ENCODE measurements around the gene PPP1CA. TPM values are rescaled to one million over a fixed set of nuclear protein-coding genes. Genes with fewer than 3 reads are reported as not detected.

Gene PPP1CA
- total and polyA plus RNA-seq, 4 donors = 62.4 to 92.9 (median 75.9) TPM

DNA sequence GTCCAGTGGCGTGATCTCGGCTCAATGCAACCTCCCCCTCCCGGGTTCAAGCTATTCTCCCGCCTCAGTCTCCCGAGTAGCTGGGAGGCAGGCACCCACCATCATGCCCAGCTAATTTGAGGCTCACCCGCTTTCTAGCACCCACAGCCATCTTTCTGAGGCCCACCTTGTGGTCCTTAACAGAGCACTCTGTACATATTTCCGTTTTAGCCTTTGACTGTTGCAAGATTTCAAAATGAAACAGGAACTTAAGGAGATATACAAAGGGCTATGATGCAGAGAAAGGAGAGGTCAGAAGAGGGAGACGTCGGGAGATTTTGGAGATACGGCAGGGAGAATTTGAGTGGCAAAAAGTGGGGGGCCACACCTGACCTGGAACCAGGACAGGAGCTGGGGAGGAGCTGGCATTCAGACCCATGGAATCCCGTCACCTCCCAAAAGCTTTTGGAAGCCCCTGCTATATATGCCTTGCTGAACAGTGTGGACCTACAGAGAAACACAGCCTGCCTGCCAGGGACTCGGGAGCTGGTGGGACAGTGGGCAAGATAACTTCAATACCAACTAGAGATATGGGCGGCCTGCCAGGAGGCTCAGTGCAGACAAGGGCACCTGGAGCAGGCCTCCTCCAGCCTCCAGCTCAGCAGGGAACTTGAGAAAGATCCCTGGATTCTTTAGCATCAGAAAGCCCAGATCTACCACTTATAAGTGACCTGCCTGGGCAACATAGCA, 20.2 kb downstream of the PPP1CA start:
- Histone ChIP-seq H3K27ac (ENCODE audit: low read depth in 1 of 2, low read length in 2 of 2) (no peak overlapping the region), H3K4me1 (ENCODE audit: control insufficient read depth in 4 of 4, insufficient read depth in 4 of 4, low read length in 3 of 4) (peaks cover 0 to 2% (median 0%) of the 10 kb centered on the region in 4 donors), H3K36me3 (ENCODE audit: control insufficient read depth in 4 of 4, insufficient read depth in 3 of 4, low read depth in 1 of 4, low read length in 3 of 4) (no peaks in the 10 kb centered on the region), H3K9me3 (ENCODE audit: control insufficient read depth in 4 of 4, low read length in 3 of 4) (no peaks in the 10 kb centered on the region), H3K4me3 (ENCODE audit: low read depth in 1 of 3, low read length in 3 of 3) (no peak overlapping the region), H3K27me3 (ENCODE audit: control insufficient read depth in 4 of 4, insufficient read depth in 4 of 4, low read length in 3 of 4) (no peaks in the 10 kb centered on the region), H3K9ac (ENCODE audit: low read depth in 1 of 2, low read length in 2 of 2) (no peak overlapping the region)
- no peak for DNase-seq (ENCODE audit: low spot score)
- WGBS = 79% methylated on average over 13 of the region's 13 CpGs
- TF ChIP-seq, protein P1, sequence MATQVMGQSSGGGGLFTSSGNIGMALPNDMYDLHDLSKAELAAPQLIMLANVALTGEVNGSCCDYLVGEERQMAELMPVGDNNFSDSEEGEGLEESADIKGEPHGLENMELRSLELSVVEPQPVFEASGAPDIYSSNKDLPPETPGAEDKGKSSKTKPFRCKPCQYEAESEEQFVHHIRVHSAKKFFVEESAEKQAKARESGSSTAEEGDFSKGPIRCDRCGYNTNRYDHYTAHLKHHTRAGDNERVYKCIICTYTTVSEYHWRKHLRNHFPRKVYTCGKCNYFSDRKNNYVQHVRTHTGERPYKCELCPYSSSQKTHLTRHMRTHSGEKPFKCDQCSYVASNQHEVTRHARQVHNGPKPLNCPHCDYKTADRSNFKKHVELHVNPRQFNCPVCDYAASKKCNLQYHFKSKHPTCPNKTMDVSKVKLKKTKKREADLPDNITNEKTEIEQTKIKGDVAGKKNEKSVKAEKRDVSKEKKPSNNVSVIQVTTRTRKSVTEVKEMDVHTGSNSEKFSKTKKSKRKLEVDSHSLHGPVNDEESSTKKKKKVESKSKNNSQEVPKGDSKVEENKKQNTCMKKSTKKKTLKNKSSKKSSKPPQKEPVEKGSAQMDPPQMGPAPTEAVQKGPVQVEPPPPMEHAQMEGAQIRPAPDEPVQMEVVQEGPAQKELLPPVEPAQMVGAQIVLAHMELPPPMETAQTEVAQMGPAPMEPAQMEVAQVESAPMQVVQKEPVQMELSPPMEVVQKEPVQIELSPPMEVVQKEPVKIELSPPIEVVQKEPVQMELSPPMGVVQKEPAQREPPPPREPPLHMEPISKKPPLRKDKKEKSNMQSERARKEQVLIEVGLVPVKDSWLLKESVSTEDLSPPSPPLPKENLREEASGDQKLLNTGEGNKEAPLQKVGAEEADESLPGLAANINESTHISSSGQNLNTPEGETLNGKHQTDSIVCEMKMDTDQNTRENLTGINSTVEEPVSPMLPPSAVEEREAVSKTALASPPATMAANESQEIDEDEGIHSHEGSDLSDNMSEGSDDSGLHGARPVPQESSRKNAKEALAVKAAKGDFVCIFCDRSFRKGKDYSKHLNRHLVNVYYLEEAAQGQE (IDR thresholded peaks at IDR 0.05) = no peak

DNA sequence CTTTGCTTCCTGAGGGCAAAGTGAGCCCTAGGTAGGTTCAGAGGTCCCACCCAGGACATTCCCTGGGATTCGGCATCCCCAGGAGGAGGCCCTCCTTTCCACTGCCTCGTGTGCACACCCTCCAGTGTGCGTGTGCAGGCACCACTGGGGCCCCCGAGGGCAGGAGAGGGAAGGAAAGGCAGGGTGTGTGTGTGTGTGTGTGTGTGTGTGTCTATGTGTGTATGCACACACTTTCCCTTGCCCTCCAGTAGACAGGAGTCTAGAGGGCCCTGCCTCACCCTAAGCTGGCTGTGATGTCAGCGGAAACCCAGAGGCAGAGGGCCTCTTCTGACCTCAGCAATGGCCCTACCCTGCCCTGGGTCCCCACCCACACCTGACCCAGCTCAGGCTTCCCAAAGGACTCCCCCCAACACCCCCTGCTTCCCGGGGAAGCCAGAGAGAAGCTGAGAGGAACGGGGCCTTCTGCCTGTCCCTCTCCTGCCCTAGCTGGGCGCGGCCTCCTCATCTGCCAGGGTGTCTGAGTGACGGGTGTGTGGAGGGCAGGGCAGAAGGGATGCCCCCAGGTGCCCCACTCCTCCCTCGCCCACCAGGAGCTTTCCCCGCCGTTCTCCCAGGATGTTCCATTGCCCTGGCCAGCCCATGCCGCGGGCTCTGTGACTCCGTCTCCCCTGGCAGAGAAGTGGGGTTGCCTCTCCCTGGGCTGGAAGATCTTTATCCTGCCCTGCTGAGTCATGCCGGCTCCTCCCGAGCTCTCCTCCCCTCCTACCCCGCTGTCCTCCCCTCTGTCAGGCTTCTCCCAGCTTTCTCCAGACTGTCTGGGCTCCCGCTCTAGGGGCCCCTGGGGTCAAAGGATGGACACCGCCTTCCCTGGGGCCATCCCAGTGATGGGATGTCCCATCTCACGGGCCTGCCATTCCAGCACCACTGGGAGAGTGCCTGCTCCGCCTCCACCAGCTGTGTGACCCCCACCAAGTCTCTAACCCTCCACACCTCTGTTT, 22.3 kb downstream of the PPP1CA start:
- Histone ChIP-seq H3K9ac (ENCODE audit: low read depth in 1 of 2, low read length in 2 of 2) (no peak overlapping the region), H3K4me3 (ENCODE audit: low read depth in 1 of 3, low read length in 3 of 3) (no peak overlapping the region), H3K9me3 (ENCODE audit: control insufficient read depth in 4 of 4, low read length in 3 of 4) (no peaks in the 10 kb centered on the region), H3K4me1 (ENCODE audit: control insufficient read depth in 4 of 4, insufficient read depth in 4 of 4, low read length in 3 of 4) (peaks cover 3 to 5% (median 4%) of the 10 kb centered on the region in 4 donors), H3K27me3 (ENCODE audit: control insufficient read depth in 4 of 4, insufficient read depth in 4 of 4, low read length in 3 of 4) (no peaks in the 10 kb centered on the region), H3K36me3 (ENCODE audit: control insufficient read depth in 4 of 4, insufficient read depth in 3 of 4, low read depth in 1 of 4, low read length in 3 of 4) (no peaks in the 10 kb centered on the region), H3K27ac (ENCODE audit: low read depth in 1 of 2, low read length in 2 of 2) (no peak overlapping the region)
- DNase-seq (ENCODE audit: low spot score) = no peak
- TF ChIP-seq HNF4A (conservative IDR thresholded peaks at IDR 0.05) = no peak
- TF ChIP-seq, protein P2, sequence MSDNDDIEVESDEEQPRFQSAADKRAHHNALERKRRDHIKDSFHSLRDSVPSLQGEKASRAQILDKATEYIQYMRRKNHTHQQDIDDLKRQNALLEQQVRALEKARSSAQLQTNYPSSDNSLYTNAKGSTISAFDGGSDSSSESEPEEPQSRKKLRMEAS (IDR thresholded peaks at IDR 0.05) = no peak
- TF ChIP-seq, protein P3, sequence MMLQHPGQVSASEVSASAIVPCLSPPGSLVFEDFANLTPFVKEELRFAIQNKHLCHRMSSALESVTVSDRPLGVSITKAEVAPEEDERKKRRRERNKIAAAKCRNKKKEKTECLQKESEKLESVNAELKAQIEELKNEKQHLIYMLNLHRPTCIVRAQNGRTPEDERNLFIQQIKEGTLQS (IDR thresholded peaks at IDR 0.05) = no peak
- no peak for TF ChIP-seq JUND (IDR thresholded peaks at IDR 0.05)
- TF ChIP-seq YY1 (IDR thresholded peaks at IDR 0.05) = no peak
- no peak for TF ChIP-seq EGR1 (IDR thresholded peaks at IDR 0.05; ENCODE audit: low read depth in 2 of 2)
- TF ChIP-seq, protein P1 (IDR thresholded peaks at IDR 0.05) = no peak
- TF ChIP-seq, protein P4, sequence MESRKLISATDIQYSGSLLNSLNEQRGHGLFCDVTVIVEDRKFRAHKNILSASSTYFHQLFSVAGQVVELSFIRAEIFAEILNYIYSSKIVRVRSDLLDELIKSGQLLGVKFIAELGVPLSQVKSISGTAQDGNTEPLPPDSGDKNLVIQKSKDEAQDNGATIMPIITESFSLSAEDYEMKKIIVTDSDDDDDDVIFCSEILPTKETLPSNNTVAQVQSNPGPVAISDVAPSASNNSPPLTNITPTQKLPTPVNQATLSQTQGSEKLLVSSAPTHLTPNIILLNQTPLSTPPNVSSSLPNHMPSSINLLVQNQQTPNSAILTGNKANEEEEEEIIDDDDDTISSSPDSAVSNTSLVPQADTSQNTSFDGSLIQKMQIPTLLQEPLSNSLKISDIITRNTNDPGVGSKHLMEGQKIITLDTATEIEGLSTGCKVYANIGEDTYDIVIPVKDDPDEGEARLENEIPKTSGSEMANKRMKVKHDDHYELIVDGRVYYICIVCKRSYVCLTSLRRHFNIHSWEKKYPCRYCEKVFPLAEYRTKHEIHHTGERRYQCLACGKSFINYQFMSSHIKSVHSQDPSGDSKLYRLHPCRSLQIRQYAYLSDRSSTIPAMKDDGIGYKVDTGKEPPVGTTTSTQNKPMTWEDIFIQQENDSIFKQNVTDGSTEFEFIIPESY (IDR thresholded peaks at IDR 0.05) = no peak
- TF ChIP-seq RXRA (IDR thresholded peaks at IDR 0.05) = no peak
- 82% methylated on average over 23 of the region's 23 CpGs for WGBS

Measured in liver (tissue), 9 donors.